ENCODE results near the gene CCR6.

Gene CCR6

DNA sequence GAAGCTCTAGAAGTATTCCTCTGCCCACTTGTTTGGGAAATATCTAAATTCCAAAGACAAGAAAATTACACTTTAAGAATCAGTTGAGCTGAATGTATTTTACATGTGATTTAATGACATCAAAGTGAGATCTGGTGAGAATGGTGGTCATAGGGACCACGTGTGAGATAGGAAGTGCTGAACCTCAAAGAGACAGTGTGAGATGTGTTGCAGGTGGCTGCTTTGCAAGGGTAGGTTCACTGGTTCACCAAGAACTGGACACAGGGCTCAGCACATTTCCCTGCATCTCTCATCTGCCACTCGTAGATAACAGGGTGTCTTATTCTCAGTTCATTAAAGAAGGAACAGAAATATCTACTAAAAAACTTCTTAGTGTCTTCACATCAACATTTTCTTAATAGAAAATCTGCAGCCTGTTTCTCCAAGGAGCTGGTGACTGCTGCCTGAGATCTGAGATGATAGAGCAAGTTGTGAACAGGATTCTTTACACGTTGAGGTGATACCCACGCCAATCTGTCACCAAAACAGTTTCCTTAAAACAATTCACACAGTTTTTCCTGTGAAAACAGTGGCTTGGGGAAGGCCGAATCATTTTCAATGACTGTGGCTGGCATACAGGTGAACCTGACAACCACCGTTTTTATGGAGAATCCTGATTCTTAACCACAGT lies 7.2 kb downstream of the CCR6 start:
- no peak for DNase-seq
- TF ChIP-seq, protein P1, sequence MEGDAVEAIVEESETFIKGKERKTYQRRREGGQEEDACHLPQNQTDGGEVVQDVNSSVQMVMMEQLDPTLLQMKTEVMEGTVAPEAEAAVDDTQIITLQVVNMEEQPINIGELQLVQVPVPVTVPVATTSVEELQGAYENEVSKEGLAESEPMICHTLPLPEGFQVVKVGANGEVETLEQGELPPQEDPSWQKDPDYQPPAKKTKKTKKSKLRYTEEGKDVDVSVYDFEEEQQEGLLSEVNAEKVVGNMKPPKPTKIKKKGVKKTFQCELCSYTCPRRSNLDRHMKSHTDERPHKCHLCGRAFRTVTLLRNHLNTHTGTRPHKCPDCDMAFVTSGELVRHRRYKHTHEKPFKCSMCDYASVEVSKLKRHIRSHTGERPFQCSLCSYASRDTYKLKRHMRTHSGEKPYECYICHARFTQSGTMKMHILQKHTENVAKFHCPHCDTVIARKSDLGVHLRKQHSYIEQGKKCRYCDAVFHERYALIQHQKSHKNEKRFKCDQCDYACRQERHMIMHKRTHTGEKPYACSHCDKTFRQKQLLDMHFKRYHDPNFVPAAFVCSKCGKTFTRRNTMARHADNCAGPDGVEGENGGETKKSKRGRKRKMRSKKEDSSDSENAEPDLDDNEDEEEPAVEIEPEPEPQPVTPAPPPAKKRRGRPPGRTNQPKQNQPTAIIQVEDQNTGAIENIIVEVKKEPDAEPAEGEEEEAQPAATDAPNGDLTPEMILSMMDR (IDR thresholded peaks at IDR 0.05) = no peak
- Mint-ChIP-seq H3K4me3 (no peak overlapping the region), H3K27me3 (ENCODE audit: low read depth, poor library complexity) (no peaks in the 10 kb centered on the region), H3K27ac (no peak overlapping the region), H3K36me3 (ENCODE audit: low read depth) (no peaks in the 10 kb centered on the region), H3K4me1 (peaks cover 25% of the 10 kb centered on the region), H3K9me3 (no peaks in the 10 kb centered on the region)

DNA sequence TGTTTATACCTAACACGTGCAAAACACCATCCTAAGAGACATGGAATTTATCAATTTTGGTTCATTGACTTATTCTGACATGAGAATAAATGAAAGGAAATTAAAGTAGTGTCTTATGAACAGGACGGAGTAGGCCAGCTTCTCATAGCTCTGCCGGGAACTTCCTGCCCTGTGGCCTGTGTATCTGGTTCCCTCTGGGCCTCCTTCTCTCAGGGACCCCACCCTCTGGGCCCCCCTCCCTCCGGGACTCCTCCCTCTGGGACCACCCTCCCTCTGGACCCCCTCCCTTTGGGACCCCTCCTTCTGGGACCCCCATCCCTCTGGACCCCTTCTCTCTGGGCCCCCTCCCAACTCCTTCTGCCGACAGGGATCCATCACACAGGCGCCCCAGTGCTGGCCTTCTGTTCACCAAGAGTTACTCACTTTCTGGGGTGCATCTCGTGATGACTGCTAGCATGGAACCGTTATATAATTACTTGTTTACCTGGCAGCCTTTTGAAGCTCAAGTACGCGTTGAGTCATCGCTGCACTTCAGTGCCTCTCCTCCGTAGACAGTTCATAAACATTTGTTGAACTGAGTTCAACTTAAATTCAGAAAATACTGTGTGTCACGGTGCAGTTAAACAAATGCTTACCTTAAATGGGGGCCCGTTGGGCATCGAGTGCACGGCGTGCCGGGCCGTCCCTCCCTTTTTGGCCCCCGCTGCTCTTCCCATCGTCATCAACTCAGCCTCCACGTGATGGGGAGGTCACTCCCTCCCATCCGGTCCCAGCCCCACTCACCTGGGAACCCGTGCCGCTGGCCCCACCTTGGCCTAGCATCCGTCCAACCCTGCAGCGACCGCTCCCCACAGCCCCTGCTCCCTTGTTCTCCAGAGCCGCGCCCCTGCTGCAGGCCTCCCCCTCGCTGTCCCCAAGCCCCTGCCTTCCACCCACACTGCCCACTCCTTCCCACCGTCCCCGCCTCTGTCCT lies 8.1 kb downstream of the CCR6 start:
- TF ChIP-seq, protein P1 (IDR thresholded peaks at IDR 0.05) = no peak
- Mint-ChIP-seq H3K9me3 (no peaks in the 10 kb centered on the region), H3K36me3 (ENCODE audit: low read depth) (no peaks in the 10 kb centered on the region), H3K27me3 (ENCODE audit: low read depth, poor library complexity) (no peaks in the 10 kb centered on the region), H3K4me1 (peaks cover 25% of the 10 kb centered on the region), H3K27ac (no peak overlapping the region), H3K4me3 (no peak overlapping the region)
- DNase-seq = no peak

DNA sequence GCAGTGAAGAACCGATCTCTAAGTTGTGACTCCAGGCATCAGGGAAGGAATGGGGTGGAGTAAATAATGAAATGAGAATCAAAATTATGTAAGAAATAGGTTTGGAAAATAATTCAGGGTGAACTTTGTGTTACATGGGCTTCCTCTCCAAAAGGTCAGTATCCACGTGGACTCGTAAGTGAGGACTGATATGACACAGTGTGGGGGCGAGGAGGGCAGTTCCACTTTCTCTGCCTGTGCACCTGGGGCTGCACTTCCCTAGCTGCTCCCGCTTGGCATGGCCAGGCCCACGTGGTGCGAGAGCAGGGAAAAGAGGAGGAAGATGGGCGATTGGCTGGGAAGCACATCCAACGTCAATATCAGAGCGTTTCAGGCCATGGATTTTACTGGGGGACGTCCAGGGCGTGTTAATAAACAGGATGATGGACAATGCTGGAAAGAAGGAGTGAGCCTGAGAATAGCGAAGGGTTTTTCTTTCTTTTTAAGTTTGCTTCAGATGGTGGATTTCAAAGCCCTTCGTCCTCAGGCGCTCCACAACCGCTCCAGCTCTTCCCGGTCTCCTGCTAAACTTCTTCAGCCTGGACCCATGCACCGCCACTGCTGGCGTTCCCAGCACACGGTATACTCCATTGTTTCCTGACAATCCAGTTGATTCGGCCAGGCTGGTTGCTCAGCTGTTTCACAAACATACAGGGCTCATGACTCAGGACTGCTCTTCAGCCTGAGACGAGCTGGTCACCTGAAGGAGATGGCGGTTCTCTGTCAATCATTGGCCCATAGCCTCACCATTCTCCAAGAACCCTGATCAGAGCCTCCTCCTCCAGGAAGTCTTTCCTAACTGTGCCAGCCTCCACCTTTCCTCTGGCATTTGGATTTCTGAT lies 11.8 kb downstream of the CCR6 start:
- no peaks in the 10 kb centered on the region for H3K36me3 Mint-ChIP-seq (ENCODE audit: low read depth)
- H3K27me3 Mint-ChIP-seq (ENCODE audit: low read depth, poor library complexity) = peaks cover 7% of the 10 kb centered on the region
- no peak overlapping the region for H3K4me3 Mint-ChIP-seq
- peak overlapping the region; percentile 82 for H3K27ac Mint-ChIP-seq
- H3K9me3 Mint-ChIP-seq = no peaks in the 10 kb centered on the region
- TF ChIP-seq, protein P1 (IDR thresholded peaks at IDR 0.05) = no peak
- no peak for DNase-seq
- peaks cover 41% of the 10 kb centered on the region for H3K4me1 Mint-ChIP-seq

DNA sequence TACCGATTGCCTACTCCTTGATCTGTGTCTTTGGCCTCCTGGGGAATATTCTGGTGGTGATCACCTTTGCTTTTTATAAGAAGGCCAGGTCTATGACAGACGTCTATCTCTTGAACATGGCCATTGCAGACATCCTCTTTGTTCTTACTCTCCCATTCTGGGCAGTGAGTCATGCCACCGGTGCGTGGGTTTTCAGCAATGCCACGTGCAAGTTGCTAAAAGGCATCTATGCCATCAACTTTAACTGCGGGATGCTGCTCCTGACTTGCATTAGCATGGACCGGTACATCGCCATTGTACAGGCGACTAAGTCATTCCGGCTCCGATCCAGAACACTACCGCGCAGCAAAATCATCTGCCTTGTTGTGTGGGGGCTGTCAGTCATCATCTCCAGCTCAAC lies 13.5 kb downstream of the CCR6 start:
- H3K4me3 Mint-ChIP-seq = no peak overlapping the region
- H3K36me3 Mint-ChIP-seq (ENCODE audit: low read depth) = no peaks in the 10 kb centered on the region
- DNase-seq = no peak
- H3K4me1 Mint-ChIP-seq = peaks cover 53% of the 10 kb centered on the region
- no peaks in the 10 kb centered on the region for H3K9me3 Mint-ChIP-seq
- peaks cover 7% of the 10 kb centered on the region for H3K27me3 Mint-ChIP-seq (ENCODE audit: low read depth, poor library complexity)
- TF ChIP-seq, protein P1 (IDR thresholded peaks at IDR 0.05) = no peak
- no peak overlapping the region for H3K27ac Mint-ChIP-seq

DNA sequence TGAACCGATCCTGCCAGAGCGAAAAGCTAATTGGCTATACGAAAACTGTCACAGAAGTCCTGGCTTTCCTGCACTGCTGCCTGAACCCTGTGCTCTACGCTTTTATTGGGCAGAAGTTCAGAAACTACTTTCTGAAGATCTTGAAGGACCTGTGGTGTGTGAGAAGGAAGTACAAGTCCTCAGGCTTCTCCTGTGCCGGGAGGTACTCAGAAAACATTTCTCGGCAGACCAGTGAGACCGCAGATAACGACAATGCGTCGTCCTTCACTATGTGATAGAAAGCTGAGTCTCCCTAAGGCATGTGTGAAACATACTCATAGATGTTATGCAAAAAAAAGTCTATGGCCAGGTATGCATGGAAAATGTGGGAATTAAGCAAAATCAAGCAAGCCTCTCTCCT lies 14.2 kb downstream of the CCR6 start:
- no peaks in the 10 kb centered on the region for H3K9me3 Mint-ChIP-seq
- peaks cover 7% of the 10 kb centered on the region for H3K27me3 Mint-ChIP-seq (ENCODE audit: low read depth, poor library complexity)
- TF ChIP-seq, protein P1 (IDR thresholded peaks at IDR 0.05) = no peak
- no peak overlapping the region for H3K27ac Mint-ChIP-seq
- DNase-seq = no peak
- H3K4me3 Mint-ChIP-seq = no peak overlapping the region
- no peaks in the 10 kb centered on the region for H3K36me3 Mint-ChIP-seq (ENCODE audit: low read depth)
- H3K4me1 Mint-ChIP-seq = peaks cover 53% of the 10 kb centered on the region

All from nephron progenitor cell (in vitro differentiated cells).